ENCODE results near the gene CDK8.

DNA sequence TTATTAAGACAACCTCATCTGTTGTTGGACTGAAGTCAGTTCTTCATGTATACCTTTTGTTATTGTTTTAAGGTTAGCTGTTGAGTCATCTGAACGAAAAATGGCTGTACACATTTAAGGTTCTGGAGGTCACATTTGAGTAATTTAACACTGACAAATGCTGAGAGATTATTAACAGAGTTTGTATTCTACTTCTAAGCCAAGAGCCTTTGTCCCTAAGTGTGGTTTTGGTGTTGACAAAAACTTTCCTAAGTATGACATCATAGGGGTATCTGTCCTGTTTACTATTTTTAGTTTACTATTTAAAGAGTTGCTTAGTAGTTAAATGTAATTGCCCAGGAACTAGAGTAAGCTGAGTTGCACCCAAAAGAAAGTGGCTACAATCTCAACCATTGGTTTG is 71.9 kb downstream of the CDK8 start:
- TF ChIP-seq, protein P1, sequence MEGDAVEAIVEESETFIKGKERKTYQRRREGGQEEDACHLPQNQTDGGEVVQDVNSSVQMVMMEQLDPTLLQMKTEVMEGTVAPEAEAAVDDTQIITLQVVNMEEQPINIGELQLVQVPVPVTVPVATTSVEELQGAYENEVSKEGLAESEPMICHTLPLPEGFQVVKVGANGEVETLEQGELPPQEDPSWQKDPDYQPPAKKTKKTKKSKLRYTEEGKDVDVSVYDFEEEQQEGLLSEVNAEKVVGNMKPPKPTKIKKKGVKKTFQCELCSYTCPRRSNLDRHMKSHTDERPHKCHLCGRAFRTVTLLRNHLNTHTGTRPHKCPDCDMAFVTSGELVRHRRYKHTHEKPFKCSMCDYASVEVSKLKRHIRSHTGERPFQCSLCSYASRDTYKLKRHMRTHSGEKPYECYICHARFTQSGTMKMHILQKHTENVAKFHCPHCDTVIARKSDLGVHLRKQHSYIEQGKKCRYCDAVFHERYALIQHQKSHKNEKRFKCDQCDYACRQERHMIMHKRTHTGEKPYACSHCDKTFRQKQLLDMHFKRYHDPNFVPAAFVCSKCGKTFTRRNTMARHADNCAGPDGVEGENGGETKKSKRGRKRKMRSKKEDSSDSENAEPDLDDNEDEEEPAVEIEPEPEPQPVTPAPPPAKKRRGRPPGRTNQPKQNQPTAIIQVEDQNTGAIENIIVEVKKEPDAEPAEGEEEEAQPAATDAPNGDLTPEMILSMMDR (IDR thresholded peaks at IDR 0.05) = no peak
- no peak for TF ChIP-seq POLR2A (IDR thresholded peaks at IDR 0.05)
- TF ChIP-seq EP300 (IDR thresholded peaks at IDR 0.05) = no peak

All from tibial nerve (tissue), 4 donors.